HG02759 (cell line): ENCODE results near the gene TCN2.
"Not testable (repeated sequence)": the region's sequence is repeated elsewhere in the genome, so short reads cannot be mapped to it uniquely, and the experiment has no call there.

Source experiments
- ATAC-seq: cut with Tn5 transposase; IDR thresholded peaks from one replicate; pipeline ENCODE4 v1.9.1; 2021; ENCODE audit warnings: mild to moderate bottlenecking, moderate library complexity; ENCODE audit not compliant: unreplicated experiment

Gene TCN2

DNA sequence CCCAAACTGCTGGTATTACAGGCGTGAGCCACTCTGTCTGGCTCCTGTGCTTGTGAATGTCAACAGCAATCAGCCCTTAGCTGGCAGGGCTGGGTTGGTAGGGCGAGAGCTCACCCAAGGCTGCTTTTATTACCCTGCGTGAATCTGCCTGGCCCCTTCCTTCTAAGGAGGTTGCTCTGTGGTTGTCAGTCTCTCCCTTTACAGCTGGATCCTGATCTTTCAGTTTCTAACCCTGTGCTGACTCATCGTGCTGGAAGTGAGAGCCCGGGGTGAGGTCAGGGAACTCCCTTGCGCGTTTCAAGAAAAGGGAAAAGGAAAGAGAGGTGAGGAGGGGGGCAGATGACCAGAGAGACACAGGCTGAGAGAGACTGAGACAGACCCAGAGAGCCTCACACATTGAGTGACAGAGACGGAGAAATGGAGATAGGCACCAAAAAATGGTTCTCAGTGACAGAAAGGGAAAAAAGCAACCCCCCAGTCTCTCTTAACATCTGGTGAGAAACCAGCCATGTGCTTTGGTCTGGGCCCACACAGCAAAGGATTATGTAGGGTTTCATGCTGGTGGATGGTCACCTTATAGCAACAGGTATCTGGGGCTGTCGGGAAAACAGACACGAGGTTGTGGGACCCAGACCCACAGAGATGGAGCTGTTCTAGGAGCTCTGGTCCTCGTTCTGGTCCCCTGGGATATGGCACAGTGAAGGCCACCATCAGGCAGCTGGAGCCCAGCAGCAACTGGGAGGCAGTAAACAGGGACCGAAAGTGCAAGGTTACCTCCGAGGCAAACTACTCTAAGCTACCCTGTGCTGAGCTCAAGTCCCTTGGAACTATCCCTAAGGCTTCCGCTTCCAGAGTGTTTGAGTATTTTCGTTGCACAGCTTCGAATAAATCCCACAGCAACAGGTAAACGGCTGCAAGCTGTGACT, 2.5 kb downstream of the TCN2 start:
- ATAC-seq = peak; percentile 54

DNA sequence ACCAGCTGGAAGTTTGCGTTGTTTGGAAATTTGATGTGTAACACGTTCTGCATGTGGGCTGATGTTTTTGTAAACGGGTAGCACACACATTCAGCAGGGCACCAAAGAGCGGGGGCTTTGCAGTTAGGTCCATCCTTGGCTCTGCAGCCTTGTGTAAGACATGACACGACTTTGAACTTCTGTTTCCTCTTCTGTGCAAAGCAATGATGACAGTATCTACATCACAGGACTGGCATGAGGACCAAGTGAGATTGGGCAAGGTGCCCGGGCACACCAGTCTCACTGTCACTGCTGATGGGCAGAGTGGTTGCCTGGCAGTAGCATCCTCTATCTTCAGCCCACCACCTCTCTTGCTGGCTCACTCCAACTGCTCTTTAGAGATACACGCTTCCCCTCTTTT, 3.3 kb downstream of the TCN2 start:
- no peak for ATAC-seq

DNA sequence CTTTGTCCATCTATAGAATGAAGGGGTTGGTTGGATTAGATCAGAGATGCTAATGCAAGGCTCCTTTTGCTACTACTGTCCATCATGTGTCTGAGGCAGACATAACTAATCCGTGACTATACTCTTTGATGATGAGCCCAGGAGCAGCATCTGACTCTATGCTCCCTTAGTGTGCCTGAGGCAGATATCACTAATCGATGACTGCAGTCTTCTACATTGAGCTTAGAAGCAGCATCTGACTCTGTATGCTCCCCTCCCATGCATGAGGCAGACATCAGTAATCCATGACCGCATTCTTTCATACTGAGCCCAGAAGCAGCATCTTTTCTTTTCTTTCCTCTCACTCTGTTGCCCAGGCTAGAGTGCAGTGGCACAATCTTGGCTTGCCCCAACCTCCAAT, 4.2 kb downstream of the TCN2 start:
- no peak for ATAC-seq

DNA sequence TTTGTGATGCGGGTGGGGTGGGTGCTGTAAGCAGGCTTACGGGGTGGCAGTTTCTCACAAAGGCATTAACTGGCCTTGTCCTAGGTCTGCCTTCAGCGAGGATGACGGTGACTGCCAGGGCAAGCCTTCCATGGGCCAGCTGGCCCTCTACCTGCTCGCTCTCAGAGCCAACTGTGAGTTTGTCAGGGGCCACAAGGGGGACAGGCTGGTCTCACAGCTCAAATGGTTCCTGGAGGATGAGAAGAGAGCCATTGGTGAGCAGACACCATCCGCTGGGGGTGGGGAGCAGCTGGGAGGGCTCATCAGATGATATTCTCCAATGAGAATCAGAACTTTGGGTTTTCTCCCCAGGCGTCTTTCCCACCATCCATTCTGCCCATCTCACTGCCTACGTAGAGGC, 5.8 kb downstream of the TCN2 start:
- no peak for ATAC-seq

DNA sequence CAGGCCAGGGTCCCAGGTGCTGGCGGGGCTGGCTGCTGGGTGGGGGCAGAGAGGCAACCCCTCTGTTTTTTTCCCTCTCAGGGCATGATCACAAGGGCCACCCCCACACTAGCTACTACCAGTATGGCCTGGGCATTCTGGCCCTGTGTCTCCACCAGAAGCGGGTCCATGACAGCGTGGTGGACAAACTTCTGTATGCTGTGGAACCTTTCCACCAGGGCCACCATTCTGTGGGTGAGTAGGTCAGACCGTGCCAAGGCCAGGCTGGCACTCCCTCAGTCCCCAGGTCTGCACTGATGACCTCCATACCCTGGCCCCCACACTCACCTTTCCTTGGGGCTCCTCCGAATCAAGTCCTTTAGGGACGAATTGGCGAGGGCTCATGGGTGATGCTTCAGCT, 7.3 kb downstream of the TCN2 start:
- no peak for ATAC-seq

DNA sequence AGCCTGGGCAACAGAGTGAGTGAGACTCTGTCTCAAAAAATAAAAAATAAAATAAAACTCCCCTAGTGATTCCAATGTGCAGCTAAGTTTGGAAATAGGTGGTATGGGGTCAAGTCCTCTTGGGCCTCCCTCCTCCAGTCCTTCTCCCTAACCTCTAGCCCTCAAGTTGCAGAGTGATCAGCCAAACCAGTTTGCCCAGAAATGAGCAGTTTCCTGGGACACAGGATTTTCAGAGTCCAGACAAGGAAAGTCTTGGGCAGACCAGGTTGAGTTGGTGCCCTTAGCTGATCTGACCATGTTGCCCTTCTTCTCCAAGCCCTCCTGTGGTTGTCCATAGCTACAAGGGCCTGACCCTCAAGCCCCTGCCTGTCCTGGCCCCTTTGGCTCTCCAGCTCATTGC, 7.9 kb downstream of the TCN2 start:
- ATAC-seq = no peak

DNA sequence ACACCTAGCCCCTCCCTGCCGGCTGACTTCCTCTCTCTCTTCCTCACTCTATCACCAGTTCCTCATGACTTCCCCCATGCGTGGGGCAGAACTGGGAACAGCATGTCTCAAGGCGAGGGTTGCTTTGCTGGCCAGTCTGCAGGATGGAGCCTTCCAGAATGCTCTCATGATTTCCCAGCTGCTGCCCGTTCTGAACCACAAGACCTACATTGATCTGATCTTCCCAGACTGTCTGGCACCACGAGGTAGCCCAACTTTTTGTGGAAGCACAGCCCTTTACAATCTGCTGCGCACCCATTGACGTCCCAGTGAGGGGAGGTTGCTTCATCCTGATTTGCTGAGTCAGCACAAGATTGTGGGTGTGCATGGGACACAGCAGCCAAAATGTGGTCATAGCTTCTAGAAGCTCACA, 8.6 kb downstream of the TCN2 start:
- no peak for ATAC-seq

DNA sequence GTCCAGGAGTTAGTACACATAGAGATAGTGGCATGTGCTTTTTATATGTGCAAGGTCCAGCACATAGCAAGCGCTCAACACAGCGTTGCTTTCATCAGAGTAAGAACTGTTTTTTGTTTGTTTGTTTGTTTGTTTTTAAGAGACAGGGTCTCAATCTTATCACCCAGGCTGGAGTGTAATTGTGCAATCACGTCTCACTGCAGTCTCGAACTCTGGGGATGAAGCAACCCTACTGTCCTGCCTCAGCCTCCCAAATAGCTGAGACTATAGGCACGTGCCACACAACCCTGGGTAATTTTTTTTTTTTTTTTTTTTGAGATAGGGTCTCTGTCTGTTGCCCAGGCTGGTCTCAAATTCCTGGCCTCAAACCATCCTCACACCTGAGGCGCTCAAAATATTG, 10.8 kb downstream of the TCN2 start:
- ATAC-seq = no peak

DNA sequence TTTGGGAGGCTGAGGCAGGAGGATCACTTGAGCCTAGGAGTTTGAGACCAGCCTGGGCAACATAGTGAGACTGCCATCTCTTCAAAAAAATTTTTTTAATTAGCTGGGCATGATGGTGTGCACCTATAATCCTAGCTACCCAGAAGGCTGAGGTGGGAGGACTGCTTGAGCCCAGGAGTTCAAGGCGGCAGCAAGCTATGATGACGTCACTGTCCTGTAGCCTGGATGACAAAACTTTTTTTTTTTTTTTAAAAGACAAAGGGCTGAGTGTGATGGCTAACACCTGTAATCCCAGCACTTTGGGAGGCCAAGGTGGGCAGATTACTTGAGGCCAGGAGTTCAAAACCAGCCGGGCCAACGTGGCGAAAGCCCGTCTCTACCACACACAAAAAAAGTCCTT, 12.9 kb downstream of the TCN2 start:
- ATAC-seq = not testable (repeated sequence)

DNA sequence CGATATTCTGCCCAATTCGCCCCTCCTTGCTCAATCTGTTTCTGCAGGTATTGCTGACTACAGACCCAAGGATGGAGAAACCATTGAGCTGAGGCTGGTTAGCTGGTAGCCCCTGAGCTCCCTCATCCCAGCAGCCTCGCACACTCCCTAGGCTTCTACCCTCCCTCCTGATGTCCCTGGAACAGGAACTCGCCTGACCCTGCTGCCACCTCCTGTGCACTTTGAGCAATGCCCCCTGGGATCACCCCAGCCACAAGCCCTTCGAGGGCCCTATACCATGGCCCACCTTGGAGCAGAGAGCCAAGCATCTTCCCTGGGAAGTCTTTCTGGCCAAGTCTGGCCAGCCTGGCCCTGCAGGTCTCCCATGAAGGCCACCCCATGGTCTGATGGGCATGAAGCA, 19.4 kb downstream of the TCN2 start:
- no peak for ATAC-seq

DNA sequence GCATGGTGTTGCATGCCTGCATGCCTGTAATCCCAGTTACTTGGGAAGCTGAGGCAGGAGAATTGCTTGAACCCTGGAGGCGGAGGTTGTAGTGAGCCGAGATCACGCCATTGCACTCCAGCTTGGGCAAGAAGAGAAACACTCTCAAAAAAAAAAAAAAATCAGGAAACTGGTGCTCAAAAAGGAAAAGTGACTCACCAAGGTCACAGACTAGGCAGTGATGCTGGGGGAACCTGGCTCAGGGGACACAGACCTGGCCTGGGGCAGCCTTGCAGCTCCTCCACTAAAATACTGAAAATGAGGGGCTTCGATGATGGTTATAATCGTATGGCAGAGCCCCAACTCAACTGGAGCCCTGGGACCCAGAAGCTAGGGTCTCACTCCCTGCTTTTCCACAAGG, 20.5 kb downstream of the TCN2 start:
- ATAC-seq = no peak

DNA sequence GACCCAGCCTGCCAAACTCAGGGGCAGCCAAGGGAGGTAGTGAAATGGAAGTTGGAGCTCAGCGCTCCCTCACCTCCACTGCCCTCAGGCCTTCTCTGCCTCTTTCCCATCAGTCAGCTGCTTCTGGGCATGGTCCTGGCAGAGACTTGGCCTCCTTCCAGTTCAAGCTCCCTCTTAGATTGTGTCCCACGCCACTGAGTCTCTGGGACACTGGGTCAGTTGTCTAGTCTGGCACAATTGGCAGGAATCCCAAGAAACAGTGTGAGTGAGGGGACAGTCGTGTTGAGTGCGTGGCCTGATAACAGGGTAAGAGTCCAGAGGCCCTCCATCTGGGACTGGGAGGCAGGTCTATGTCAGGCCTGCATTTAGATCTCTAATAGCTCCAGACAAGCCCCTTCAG, 21.5 kb downstream of the TCN2 start:
- no peak for ATAC-seq

DNA sequence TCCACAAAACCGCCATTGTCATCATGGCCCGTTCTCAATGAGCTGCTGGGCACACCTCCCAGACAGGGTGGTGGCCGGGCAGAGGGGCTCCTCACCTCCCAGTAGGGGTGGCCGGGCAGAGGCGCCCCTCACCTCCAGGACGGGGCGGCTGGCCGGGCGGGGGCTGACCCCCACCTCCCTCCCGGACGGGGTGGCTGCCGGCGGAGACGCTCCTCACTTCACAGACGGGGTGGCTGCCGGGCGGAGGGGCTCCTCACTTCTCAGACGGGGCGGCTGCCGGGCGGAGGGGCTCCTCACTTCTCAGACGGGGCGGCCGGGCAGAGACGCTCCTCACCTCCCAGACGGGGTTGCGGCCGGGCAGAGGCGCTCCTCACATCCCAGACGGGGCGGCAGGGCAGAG, 24.5 kb downstream of the TCN2 start:
- ATAC-seq = not testable (repeated sequence)

DNA sequence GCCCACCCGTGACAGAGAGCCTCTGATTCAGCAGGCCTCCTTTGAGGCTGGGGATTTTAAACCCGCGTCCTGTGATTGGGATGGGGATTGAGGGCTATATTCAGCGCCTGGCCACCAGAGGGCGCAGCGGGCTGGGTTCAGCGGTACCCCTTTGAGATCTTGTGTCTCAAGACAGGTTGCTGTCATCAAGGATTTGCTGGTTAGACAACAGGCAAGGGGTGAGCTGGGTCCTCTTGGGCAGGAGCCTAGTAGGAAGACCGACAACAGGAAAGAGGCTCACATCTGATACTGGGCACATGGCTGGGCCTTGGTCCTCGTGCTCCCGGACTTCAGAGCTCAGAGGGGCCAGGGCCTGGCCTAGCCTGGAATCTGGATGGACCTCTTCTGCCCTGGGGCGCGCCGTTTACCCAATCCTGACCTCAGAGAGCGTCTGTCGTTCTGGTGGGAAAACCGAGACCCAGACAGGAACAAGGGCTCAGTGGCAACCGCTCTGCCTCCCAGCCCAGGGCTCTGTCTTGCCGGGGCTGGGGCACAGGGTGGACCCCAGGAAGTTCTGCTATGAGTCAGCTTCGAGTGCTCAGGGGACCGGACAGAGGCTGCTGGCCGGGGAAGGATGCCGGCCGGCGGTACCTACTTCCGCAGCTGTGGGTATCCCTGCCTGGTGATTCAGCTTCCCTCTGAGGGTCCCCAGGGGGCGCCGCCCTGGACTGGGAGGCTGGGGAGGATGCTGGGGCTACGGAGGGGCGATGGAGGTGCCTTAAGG, 27.7 kb downstream of the TCN2 start:
- peak; percentile 61 for ATAC-seq

DNA sequence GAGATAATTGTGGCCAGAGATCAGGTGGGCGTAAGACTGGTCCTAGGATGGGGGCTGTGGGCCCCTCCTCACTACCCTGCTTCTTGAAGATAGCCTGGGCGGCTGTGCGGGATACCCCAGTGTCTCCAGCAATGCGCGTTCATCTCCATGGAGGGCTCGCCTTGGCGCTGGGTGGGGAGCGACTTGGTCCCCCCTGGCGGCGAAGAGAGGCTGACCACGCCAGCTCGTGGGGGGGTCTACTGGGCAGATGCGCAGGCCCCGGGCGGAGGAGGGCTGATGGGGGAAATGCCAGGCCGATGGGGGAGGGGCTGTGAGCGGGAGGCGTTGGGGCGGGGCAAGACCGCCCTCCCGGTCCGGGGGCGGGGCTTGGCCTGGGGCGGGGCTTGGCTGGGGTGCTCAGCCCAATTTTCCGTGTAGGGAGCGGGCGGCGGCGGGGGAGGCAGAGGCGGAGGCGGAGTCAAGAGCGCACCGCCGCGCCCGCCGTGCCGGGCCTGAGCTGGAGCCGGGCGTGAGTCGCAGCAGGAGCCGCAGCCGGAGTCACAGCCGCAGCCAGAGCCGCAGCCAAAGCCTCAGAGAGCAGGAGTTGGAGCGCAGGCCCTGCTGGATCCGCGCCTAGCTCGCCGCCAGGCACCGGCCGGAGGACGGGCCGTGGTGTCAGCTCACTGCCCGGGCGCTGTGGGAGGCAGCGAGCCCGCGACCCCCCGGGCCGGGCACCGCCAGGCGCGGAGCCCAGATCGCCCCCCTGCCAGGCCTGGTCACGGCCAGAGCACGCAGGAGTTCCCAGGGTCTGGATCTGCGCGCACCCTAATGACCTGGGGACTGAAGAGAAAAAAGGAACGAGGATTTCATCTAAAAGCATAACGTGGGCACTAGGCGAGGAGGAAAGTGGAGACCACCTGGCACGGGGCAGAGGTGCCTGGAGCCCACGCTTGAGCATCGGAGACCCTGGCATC, 28.6 kb downstream of the TCN2 start, which contains the start of gene SLC35E4:
SLC35E4 (plus strand) TSS at position 509 of the 953 bp plus-strand sequence. CDS start 670 bp downstream, outside the sequence.
- peak; percentile 77 for ATAC-seq

DNA sequence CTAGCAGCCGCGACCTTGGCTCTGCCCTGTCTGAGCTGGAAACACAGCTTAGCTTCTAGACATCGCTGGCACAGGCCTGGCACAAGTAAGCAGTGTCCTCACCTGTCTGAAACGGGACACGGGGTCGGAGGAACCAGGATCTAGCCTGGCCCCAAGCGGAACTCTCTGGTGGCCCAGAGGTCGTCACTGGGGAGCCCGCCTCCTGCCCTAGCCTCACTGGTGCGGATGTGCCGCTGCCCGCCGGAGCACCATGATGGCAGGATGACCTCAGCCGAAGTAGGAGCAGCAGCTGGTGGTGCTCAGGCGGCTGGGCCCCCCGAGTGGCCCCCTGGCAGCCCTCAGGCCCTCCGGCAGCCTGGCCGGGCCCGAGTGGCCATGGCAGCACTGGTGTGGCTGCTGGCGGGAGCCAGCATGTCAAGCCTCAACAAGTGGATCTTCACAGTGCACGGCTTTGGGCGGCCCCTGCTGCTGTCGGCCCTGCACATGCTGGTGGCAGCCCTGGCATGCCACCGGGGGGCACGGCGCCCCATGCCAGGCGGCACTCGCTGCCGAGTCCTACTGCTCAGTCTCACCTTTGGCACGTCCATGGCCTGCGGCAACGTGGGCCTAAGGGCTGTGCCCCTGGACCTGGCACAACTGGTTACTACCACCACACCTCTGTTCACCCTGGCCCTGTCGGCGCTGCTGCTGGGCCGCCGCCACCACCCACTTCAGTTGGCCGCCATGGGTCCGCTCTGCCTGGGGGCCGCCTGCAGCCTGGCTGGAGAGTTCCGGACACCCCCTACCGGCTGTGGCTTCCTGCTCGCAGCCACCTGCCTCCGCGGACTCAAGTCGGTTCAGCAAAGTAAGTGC, 29.5 kb downstream of the TCN2 start:
- ATAC-seq = no peak

DNA sequence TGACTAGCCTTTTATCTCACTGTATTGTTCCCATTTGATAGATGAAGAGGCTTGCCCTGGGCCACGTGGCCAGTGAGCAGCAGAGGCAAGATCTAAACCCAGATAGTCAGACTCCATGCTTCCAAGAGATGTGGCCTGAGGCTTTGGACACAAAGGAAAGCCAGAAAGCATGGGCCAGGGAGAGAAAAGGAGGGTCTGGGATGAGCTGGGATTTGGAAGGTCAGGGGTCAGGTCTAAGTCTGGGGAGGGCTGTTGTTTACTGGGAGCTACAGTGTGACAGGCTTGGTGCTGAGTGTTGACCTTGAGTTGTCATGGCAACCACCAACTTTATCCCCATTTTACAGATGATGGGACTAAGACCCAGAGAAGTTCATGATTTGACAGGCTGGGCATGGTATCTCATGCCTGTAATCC, 30.7 kb downstream of the TCN2 start:
- no peak for ATAC-seq

DNA sequence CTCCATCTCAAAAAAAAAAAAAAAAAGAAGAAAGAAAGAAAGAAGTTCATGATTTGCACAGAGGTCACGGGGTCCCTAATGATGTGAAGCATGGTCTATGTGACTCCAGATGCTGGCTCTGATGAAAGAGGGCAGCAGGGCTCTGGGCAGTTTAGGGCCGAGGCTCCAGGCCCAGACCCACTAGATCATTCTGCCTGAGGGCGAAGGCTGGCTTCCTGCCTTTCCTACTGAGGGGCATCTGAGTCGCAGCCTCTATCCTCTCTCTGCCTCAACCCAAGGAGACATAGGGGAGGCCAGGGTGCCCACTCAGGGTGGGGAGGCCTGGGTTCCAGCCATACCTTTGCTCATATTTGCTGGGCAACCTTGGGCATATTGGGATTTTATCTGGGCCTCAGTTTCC, 33.4 kb downstream of the TCN2 start:
- ATAC-seq = no peak

DNA sequence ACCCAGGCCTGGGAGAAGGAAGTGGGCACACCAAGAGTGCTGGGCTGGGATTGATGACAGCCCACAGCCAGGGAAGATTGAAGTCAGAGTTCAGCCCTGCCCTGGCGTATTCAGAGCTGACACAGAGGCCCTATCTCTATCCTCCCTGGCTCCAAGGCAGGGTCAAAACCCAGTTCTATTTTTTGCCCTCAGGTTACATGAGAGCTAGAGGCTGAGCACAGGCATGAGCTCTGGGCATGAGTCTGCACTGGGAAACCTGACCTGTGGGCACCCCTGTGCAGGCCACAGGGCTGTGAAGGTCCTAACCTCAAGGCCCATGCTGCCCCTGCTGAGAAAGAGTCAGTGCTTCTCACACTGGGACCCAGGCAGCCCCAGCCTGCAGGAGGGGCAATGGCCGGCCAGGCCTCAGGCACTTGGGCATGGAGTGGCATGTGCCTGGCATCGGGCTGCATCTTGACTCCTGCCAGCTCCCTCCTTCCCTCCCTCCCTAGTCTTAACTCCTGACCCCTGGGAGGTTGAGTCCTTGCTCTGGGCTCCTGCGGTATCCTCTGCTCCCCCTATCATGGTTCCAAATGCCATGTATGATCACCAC, 34.0 kb downstream of the TCN2 start:
- no peak for ATAC-seq
